Measurements from ENCODE around the gene PTPRH. TPM values are rescaled to one million over a fixed set of nuclear protein-coding genes. Genes with fewer than 3 reads are reported as not detected.

The PTPRH gene
- total RNA-seq = 100 to 1,000 TPM in 2 of 4 donors, 10 to 100 TPM in 2; 31.2 to 176 (median 102) TPM

DNA sequence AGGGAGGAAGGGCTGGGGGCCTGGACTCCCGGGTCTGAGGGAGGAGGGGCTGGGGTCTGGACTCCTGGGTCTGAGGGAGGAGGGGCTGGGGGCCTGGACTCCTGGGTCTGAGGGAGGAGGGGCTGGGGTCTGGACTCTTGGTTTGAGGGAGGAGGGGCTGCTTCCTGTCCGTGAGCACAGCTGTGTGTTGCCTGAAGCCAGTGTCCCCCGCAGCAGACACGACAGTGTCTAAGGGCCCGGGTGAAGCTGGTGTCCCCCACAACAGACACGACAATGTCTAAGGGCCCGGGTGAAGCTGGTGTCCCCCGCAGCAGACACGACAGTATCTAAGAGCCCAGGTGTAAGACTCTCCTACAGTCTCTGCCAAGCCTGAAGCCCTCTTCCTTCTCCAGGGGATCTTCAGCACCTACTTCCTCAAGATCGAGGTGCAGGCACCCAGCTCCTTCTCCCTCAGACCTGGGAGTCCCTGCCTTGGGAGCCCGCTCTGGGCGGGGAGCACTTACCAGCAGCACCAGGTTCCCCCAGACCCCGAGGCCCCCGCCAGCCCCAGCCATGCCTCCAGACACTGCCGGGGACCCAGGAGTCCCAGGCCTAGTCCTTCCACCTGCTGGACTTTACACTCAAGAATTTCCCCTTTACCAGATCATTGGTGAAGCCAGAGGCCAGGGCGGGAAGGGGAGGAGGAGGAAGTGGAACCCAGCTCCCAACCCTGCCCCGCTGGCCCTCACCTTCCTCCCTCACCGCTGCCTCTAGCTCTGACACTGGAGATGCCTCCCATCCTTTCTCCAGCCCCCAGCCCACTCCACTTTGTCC lies at the start of gene PTPRH:
PTPRH (minus strand) TSS at position 622 of the 813 bp plus-strand sequence; CDS start at position 554, 68 bp downstream.
- WGBS, 2 donors (ENCODE audit: low coverage in 1 of 2) = 31% methylated on average over 16 of the region's 18 CpGs; no CpG with 5 or more reads in 1 of the 2 donors
- no peaks in the 10 kb centered on the region for H3K36me3 ChIP-seq
- H3K27me3 ChIP-seq = peaks cover under 1% of the 10 kb centered on the region
- H3K9me3 ChIP-seq = peaks cover 3 to 7% of the 10 kb centered on the region in 2 donors
- intact Hi-C loops (cut with DNase I; ENCODE audit: low total_unique reads) (no loop called here), in situ Hi-C loops (cut with MboI; ENCODE audit: low pct_ligation_motif_present in 1 of 4, low pct_unique_long_range_greater_than_20kb in 1 of 4, low sequenced_read_pairs in 3 of 4) (no loop called here)
- DNase-seq = peak; percentile 83
- H3K27ac ChIP-seq = peak within 1 kb of the TSS; percentile 79 to 90 (median 86)
- TF ChIP-seq POLR2A (IDR thresholded peaks at IDR 0.05) (peak; percentile 87), POLR2AphosphoS5 (IDR thresholded peaks at IDR 0.05) (peak; percentile 55 to 88 (median 86)), EP300 (IDR thresholded peaks at IDR 0.05; ENCODE audit: low read depth) (no peak), CTCF (IDR thresholded peaks at IDR 0.05) (no peak)
- peaks cover 4 to 21% (median 20%) of the 10 kb centered on the region in 4 donors for H3K4me1 ChIP-seq
- H3K4me3 ChIP-seq = peak within 1 kb of the TSS in 3 of 4 donors; percentile 19 to 42 (median 29)

- TF ChIP-seq POLR2AphosphoS5 (IDR thresholded peaks at IDR 0.05) (no peak), POLR2A (IDR thresholded peaks at IDR 0.05) (no peak), CTCF (IDR thresholded peaks at IDR 0.05) (no peak), EP300 (IDR thresholded peaks at IDR 0.05; ENCODE audit: low read depth) (no peak)
- peak overlapping the region; percentile 91 to 93 (median 92) for H3K27ac ChIP-seq
- WGBS, 2 donors (ENCODE audit: low coverage in 1 of 2) = no CpG with 5 or more reads among the region's 53 CpGs
- peak overlapping the region; percentile 82 to 97 (median 92) for H3K4me3 ChIP-seq
- peaks cover 29 to 47% (median 40%) of the 10 kb centered on the region in 4 donors for H3K4me1 ChIP-seq
- intact Hi-C loops (cut with DNase I; ENCODE audit: low total_unique reads) = no loop called here
- no peaks in the 10 kb centered on the region for H3K36me3 ChIP-seq
- in situ Hi-C loops (cut with MboI; ENCODE audit: low pct_ligation_motif_present in 1 of 4, low pct_unique_long_range_greater_than_20kb in 1 of 4, low sequenced_read_pairs in 3 of 4) = no loop called here
- H3K9me3 ChIP-seq = no peaks in the 10 kb centered on the region
- no peaks in the 10 kb centered on the region for H3K27me3 ChIP-seq
- DNase-seq = no peak
These were observed 49.2 kb upstream of the PTPRH start for GRCh38 chr19:55258476-55258827.

DNA sequence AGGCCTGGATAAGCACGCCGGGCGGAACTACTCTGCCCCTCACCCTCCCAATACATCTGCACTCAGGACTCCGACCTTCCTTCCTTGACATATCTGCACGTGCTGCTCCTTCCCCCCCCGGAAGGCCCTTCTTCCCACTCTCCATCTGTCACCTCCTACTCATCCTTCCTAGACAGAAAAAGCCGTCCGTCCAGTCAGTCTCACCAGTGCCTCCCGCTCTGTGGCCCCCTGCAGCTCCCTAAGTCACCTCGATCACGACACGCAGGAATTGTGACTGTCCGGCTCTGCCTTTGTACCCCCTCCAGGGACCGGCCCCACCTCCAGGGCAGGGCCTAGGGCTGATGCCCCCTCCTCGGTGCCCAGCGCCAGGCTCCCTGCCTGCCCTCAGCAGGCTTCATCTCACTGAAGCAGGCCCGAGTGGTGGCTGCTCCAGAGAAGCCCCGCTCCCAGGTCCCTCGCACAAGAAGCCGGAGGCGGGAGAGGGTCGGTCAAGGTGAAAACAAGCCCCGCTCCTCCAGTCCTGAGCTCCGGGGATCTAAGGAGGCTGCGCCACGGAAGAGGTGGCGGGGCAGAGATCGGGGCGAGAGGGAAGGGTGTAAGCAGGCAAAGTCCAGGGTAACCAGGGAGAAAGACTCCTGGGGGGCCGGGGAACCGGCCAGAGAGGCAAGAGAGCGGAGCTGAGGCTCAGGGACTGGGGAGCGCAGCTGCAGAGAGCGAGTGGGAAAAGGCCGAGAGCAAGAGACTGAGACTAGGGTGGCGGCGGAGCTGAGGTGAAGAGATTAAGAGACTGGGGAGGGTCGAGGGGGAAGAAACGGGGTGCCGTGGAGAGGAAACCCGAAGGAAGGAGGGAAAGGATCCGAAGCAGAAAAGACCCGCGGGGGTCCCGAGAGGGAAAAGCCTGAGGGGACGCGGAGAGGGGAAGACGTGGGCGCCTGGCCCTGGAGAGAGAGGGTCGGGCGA lies 48.4 kb upstream of the PTPRH start:
- intact Hi-C loops (cut with DNase I; ENCODE audit: low total_unique reads) (no loop called here), in situ Hi-C loops (cut with MboI; ENCODE audit: low pct_ligation_motif_present in 1 of 4, low pct_unique_long_range_greater_than_20kb in 1 of 4, low sequenced_read_pairs in 3 of 4) (no loop called here)
- Histone ChIP-seq H3K4me3 (peak overlapping the region; percentile 67 to 97 (median 88)), H3K36me3 (no peaks in the 10 kb centered on the region), H3K27me3 (no peaks in the 10 kb centered on the region), H3K27ac (peak overlapping the region; percentile 91 to 93 (median 92)), H3K9me3 (no peaks in the 10 kb centered on the region), H3K4me1 (peaks cover 34 to 54% (median 41%) of the 10 kb centered on the region in 4 donors)
- no peak for DNase-seq
- 1 to 4% methylated on average over 22 to 48 of the region's 51 CpGs for WGBS, 2 donors (ENCODE audit: low coverage in 1 of 2)
- TF ChIP-seq POLR2AphosphoS5 (IDR thresholded peaks at IDR 0.05) (no peak), CTCF (IDR thresholded peaks at IDR 0.05) (no peak), POLR2A (IDR thresholded peaks at IDR 0.05) (no peak), EP300 (IDR thresholded peaks at IDR 0.05; ENCODE audit: low read depth) (no peak)

Data from transverse colon (tissue), 4 donors.